RPMI8226 (cell line): ENCODE measurements around the gene NOTCH2.

Experiments
- DNase-seq: peaks from one replicate; pipeline ENCODE4 v3.0.0-alpha.2; 2015

NOTCH2 gene

GRCh38 chr1:119971710-119972570 is 97.5 kb downstream of the NOTCH2 start:
- DNase-seq, result no peak

GRCh38 chr1:119968601-119969000 is 100.9 kb downstream of the NOTCH2 start:
- DNase-seq, result no peak

- peak; percentile 86 for DNase-seq
These were observed 101.4 kb downstream of the NOTCH2 start for GRCh38 chr1:119968068-119968492.

GRCh38 chr1:119966681-119967080 is 102.8 kb downstream of the NOTCH2 start:
- no peak for DNase-seq

GRCh38 chr1:119966020-119966419 is 103.4 kb downstream of the NOTCH2 start:
- no peak for DNase-seq

- DNase-seq, result no peak
These were observed 104.6 kb downstream of the NOTCH2 start for GRCh38 chr1:119964673-119965363.

GRCh38 chr1:119962296-119962968 is 107.0 kb downstream of the NOTCH2 start:
- DNase-seq, result no peak

GRCh38 chr1:119960501-119960900 is 109.0 kb downstream of the NOTCH2 start:
- DNase-seq, result no peak

- DNase-seq, result no peak
These were observed 109.9 kb downstream of the NOTCH2 start for GRCh38 chr1:119959268-119960220.

- DNase-seq, result no peak
These were observed 111.2 kb downstream of the NOTCH2 start for GRCh38 chr1:119958223-119958622.

GRCh38 chr1:119956306-119956705 is 113.2 kb downstream of the NOTCH2 start:
- no peak for DNase-seq

GRCh38 chr1:119954476-119955422 is 114.7 kb downstream of the NOTCH2 start:
- no peak for DNase-seq

GRCh38 chr1:119953266-119953998 is 116.0 kb downstream of the NOTCH2 start:
- no peak for DNase-seq

- no peak for DNase-seq
These were observed 117.0 kb downstream of the NOTCH2 start for GRCh38 chr1:119952496-119952895.

- peak; percentile 81 for DNase-seq
These were observed 120.9 kb downstream of the NOTCH2 start for GRCh38 chr1:119948342-119949214.

- DNase-seq, result no peak
These were observed 122.0 kb downstream of the NOTCH2 start for GRCh38 chr1:119947468-119947867.

GRCh38 chr1:119946724-119947123 is 122.7 kb downstream of the NOTCH2 start:
- DNase-seq, result no peak

- DNase-seq, result no peak
These were observed 126.2 kb downstream of the NOTCH2 start for GRCh38 chr1:119943216-119943615.

- no peak for DNase-seq
These were observed 128.1 kb downstream of the NOTCH2 start for GRCh38 chr1:119941392-119941791.
